H9 (cell line): Measurements from ENCODE around the gene TRIO. TPM values are rescaled to one million over a fixed set of nuclear protein-coding genes. Genes with fewer than 3 reads are reported as not detected.

Experiments used
- DNase-seq: peaks from one replicate; pipeline ENCODE4 v3.0.0-alpha.2; 2017
- H2AFZ ChIP-seq: one replicate; pipeline ENCODE4 v1.6.1; 2013; ENCODE audit warnings: mild to moderate bottlenecking, low read length, control low read depth, moderate library complexity
- H2AK5ac ChIP-seq: 2 replicates; pipeline ENCODE4 v1.6.1; 2013; ENCODE audit warnings: low read length, control low read depth, mixed read lengths; ENCODE audit not compliant: insufficient read length
- H2BK120ac ChIP-seq: one replicate; pipeline ENCODE4 v1.6.1; 2013; ENCODE audit warnings: low read depth, mild to moderate bottlenecking, low read length, control low read depth, inconsistent platforms; ENCODE audit not compliant: poor library complexity, severe bottlenecking
- H2BK12ac ChIP-seq: 2 replicates; pipeline ENCODE4 v1.6.1; 2013; ENCODE audit warnings: low read length, control low read depth, mixed read lengths, low read depth; ENCODE audit not compliant: insufficient read length
- H2BK15ac ChIP-seq: 2 replicates; pipeline ENCODE4 v1.6.1; 2013; ENCODE audit warnings: low read depth, low read length, control low read depth
- H2BK20ac ChIP-seq: one replicate; pipeline ENCODE4 v1.6.1; 2013; ENCODE audit warnings: low read depth, mild to moderate bottlenecking, low read length, control low read depth, inconsistent platforms; ENCODE audit not compliant: poor library complexity, severe bottlenecking
- H2BK5ac ChIP-seq: 2 replicates; pipeline ENCODE4 v1.6.1; 2013; ENCODE audit warnings: low read length, control low read depth, mixed read lengths; ENCODE audit not compliant: insufficient read length
- H3K14ac ChIP-seq: 2 replicates; pipeline ENCODE4 v1.6.1; 2013; ENCODE audit warnings: low read length, control low read depth; ENCODE audit not compliant: insufficient read depth
- H3K18ac ChIP-seq: 2 replicates; pipeline ENCODE4 v1.6.1; 2013; ENCODE audit warnings: low read depth, mild to moderate bottlenecking, mixed read lengths, low read length, control low read depth; ENCODE audit not compliant: insufficient read length
- H3K23ac ChIP-seq: 2 replicates; pipeline ENCODE4 v1.6.1; 2013; ENCODE audit warnings: low read length, control low read depth, mixed read lengths, low read depth; ENCODE audit not compliant: insufficient read length
- H3K23me2 ChIP-seq: 2 replicates; pipeline ENCODE4 v1.6.1; 2013; ENCODE audit warnings: low read depth, mild to moderate bottlenecking, mixed read lengths, low read length, control low read depth; ENCODE audit not compliant: insufficient read length, poor library complexity, severe bottlenecking
- H3K27ac ChIP-seq: 2 replicates; pipeline ENCODE4 v1.5.1; 2013; ENCODE audit warnings: low read length, control low read depth, mixed read lengths, low read depth; ENCODE audit not compliant: insufficient read length
- H3K27me3 ChIP-seq: 2 replicates; pipeline ENCODE4 v1.6.1; 2013; ENCODE audit warnings: low read length, control low read depth, inconsistent platforms; ENCODE audit not compliant: insufficient read depth
- H3K4ac ChIP-seq: 2 replicates; pipeline ENCODE4 v1.6.1; 2013; ENCODE audit warnings: low read depth, mild to moderate bottlenecking, control low read depth, inconsistent platforms, low read length, moderate library complexity
- H3K4me1 ChIP-seq: 2 replicates; pipeline ENCODE4 v1.6.1; 2013; ENCODE audit warnings: low read length, control low read depth, inconsistent platforms; ENCODE audit not compliant: insufficient read depth
- H3K4me2 ChIP-seq: 2 replicates; pipeline ENCODE4 v1.6.1; 2013; ENCODE audit warnings: low read length, control low read depth, mixed read lengths; ENCODE audit not compliant: insufficient read length, insufficient read depth
- H3K56ac ChIP-seq: 2 replicates; pipeline ENCODE4 v1.6.1; 2013; ENCODE audit warnings: low read depth, mild to moderate bottlenecking, mixed read lengths, low read length, control low read depth; ENCODE audit not compliant: insufficient read length
- H3K79me1 ChIP-seq: 2 replicates; pipeline ENCODE4 v1.6.1; 2013; ENCODE audit warnings: low read depth, mild to moderate bottlenecking, moderate library complexity, low read length, control low read depth, inconsistent platforms; ENCODE audit not compliant: insufficient read depth, poor library complexity, severe bottlenecking
- H3K79me2 ChIP-seq: 2 replicates; pipeline ENCODE4 v1.6.1; 2013; ENCODE audit warnings: low read length, control low read depth, inconsistent platforms; ENCODE audit not compliant: insufficient read depth
- H3K9ac ChIP-seq: 2 replicates; pipeline ENCODE4 v1.6.1; 2013; ENCODE audit warnings: low read length, control low read depth, mixed read lengths; ENCODE audit not compliant: insufficient read length; ENCODE audit errors: extremely low read depth
- H3K9me3 ChIP-seq: one replicate; pipeline ENCODE4 v1.6.1; 2013; ENCODE audit warnings: low read depth, low read length, inconsistent platforms; ENCODE audit not compliant: control insufficient read depth
- H3T11ph ChIP-seq: one replicate; pipeline ENCODE4 v1.6.1; 2013; ENCODE audit warnings: mild to moderate bottlenecking, low read length, control low read depth, inconsistent platforms
- H4K20me1 ChIP-seq: one replicate; pipeline ENCODE4 v1.6.1; 2013; ENCODE audit not compliant: control insufficient read depth, insufficient read length, insufficient read depth
- H4K5ac ChIP-seq: 2 replicates; pipeline ENCODE4 v1.6.1; 2013; ENCODE audit warnings: low read depth, mild to moderate bottlenecking, mixed read lengths, low read length, control low read depth; ENCODE audit not compliant: insufficient read length
- H4K8ac ChIP-seq: replicated peaks from 2 replicates; pipeline ENCODE4 v1.6.1; 2013; ENCODE audit warnings: low read length, control low read depth, mixed read lengths, low read depth; ENCODE audit not compliant: insufficient read length
- H4K91ac ChIP-seq: 2 replicates; pipeline ENCODE4 v1.6.1; 2013; ENCODE audit warnings: low read depth, mild to moderate bottlenecking, moderate library complexity, mixed read lengths, low read length, control low read depth; ENCODE audit not compliant: insufficient read length
- H3K27ac Mint-ChIP-seq, 3 experiments: 2 replicates in 2 of 3; 3 replicates in 1 of 3; pipeline ENCODE4 v1.8.0; 2020 to 2021; ENCODE audit warnings: mixed read lengths in 3 of 3, mild to moderate bottlenecking in 1 of 3, moderate library complexity in 1 of 3
- H3K27me3 Mint-ChIP-seq: 2 replicates; pipeline ENCODE4 v1.8.0; 2021; ENCODE audit warnings: low read depth, mild to moderate bottlenecking, moderate library complexity, mixed read lengths
- H3K36me3 Mint-ChIP-seq, 3 experiments: 2 replicates in 2 of 3; 3 replicates in 1 of 3; pipeline ENCODE4 v1.8.0; 2020 to 2021; ENCODE audit warnings: low read depth in 3 of 3, mixed read lengths in 3 of 3; ENCODE audit not compliant: insufficient read depth in 1 of 3
- H3K4me1 Mint-ChIP-seq, 2 experiments: 2 replicates each; pipeline ENCODE4 v1.8.0; 2020; ENCODE audit warnings: mixed read lengths in 2 of 2
- H3K4me3 Mint-ChIP-seq, 2 experiments: 2 replicates in 1 of 2; 3 replicates in 1 of 2; pipeline ENCODE4 v1.8.0; 2020 to 2021; ENCODE audit warnings: mild to moderate bottlenecking in 2 of 2, mixed read lengths in 2 of 2, moderate library complexity in 1 of 2
- H3K9me3 Mint-ChIP-seq, 2 experiments: 2 replicates in 1 of 2; 3 replicates in 1 of 2; pipeline ENCODE4 v1.8.0; 2020; ENCODE audit warnings: mild to moderate bottlenecking in 2 of 2, mixed read lengths in 2 of 2, moderate library complexity in 1 of 2
- WGBS: extraction: QIAGEN DNeasy Blood & Tissue Kit; methylation state at CpG from one replicate; pipeline ENCODE4 v1.1.7; 2013; ENCODE audit warnings: missing lambda C conversion rate, low lambda C conversion rate, mixed read lengths; ENCODE audit not compliant: insufficient read length; ENCODE audit errors: extremely low coverage; 5-methylcytosine and 5-hydroxymethylcytosine counted together
- total RNA-seq: library from RNA; stranded (reverse); gene quantifications from 2 replicates; pipeline ENCODE4 v1.2.1, GENCODE V29; 2021
- TF ChIP-seq, protein P1 (sequence below): fragments of 200-600 bp; sonication (generic); conservative IDR thresholded peaks from 3 replicates; pipeline ENCODE4 v1.8.0; 2021; ENCODE audit warnings: antibody characterized with exemption, mild to moderate bottlenecking

The TRIO gene
- total RNA-seq, 1 experiment from 2014 or later = 87.8 TPM

DNA sequence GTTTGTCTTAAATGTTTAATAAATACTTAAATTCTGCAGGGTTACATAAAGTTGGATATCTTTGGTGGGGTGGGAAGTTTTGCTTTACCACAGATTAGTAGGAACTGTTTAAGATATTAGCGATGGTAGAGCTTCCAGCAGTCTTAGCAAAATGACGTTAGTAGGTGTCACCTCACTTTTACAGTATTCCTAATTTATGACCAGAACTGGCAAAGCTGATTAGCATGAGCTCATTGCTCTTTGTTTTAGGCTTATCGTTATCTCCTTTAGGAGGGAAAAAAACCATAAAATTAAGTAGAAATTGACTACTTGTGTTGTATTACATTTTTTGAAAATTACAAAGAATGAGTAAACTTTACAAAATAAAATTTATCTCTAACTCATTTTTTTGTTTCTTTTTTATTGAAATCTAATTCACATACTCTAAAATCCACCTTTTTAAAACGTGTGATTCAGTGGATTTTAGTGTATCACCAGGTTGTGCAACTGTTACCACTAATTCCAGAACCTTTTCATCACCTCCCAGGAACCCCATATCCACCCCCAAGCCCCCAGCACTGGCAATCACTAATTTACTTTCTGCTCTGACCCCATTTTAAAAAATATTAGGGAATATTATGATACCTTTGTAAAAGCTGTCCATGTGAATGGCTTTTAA, 129.5 kb downstream of the TRIO start:
- Histone ChIP-seq H3K9me3 (no peaks in the 10 kb centered on the region), H2BK15ac (no peak overlapping the region), H4K5ac (no peak overlapping the region), H3K27me3 (no peaks in the 10 kb centered on the region), H3K27ac (no peak overlapping the region), H2AK5ac (no peak overlapping the region), H4K8ac (no peak overlapping the region), H2AFZ (no peak overlapping the region), H4K20me1 (no peaks in the 10 kb centered on the region), H3K79me2 (peaks cover 3% of the 10 kb centered on the region; the same call in 1 of the 2 replicates), H2BK20ac (no peak overlapping the region), H3K4ac (no peak overlapping the region), H3K79me1 (no peaks in the 10 kb centered on the region), H2BK120ac (no peak overlapping the region), H4K91ac (no peak overlapping the region), H2BK5ac (no peak overlapping the region), H3K14ac (no peak overlapping the region), H3K56ac (no peak overlapping the region), H3K23me2 (no peaks in the 10 kb centered on the region), H3T11ph (no peak overlapping the region), H3K9ac (no peak overlapping the region), H3K18ac (no peak overlapping the region), H3K23ac (no peak overlapping the region), H2BK12ac (no peak overlapping the region), H3K4me2 (no peak overlapping the region), H3K4me1 (peaks cover 18% of the 10 kb centered on the region)
- H3K36me3 Mint-ChIP-seq = peaks cover 0 to 9% (median 3%) of the 10 kb centered on the region in 3 experiments; a peak in 5 of 7 replicates
- TF ChIP-seq, protein P1, sequence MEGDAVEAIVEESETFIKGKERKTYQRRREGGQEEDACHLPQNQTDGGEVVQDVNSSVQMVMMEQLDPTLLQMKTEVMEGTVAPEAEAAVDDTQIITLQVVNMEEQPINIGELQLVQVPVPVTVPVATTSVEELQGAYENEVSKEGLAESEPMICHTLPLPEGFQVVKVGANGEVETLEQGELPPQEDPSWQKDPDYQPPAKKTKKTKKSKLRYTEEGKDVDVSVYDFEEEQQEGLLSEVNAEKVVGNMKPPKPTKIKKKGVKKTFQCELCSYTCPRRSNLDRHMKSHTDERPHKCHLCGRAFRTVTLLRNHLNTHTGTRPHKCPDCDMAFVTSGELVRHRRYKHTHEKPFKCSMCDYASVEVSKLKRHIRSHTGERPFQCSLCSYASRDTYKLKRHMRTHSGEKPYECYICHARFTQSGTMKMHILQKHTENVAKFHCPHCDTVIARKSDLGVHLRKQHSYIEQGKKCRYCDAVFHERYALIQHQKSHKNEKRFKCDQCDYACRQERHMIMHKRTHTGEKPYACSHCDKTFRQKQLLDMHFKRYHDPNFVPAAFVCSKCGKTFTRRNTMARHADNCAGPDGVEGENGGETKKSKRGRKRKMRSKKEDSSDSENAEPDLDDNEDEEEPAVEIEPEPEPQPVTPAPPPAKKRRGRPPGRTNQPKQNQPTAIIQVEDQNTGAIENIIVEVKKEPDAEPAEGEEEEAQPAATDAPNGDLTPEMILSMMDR = no peak
- H3K27me3 Mint-ChIP-seq = no peaks in the 10 kb centered on the region
- peaks cover 48% of the 10 kb centered on the region in 2 experiments for H3K4me1 Mint-ChIP-seq
- no peak overlapping the region for H3K4me3 Mint-ChIP-seq
- H3K9me3 Mint-ChIP-seq = no peaks in the 10 kb centered on the region
- no CpG with 5 or more reads among the region's 4 CpGs for WGBS
- no peak overlapping the region for H3K27ac Mint-ChIP-seq
- DNase-seq = no peak
